ENCODE data around the gene TANK. TPM values are rescaled to one million over a fixed set of nuclear protein-coding genes. Genes with fewer than 3 reads are reported as not detected.

TANK gene, protein sequence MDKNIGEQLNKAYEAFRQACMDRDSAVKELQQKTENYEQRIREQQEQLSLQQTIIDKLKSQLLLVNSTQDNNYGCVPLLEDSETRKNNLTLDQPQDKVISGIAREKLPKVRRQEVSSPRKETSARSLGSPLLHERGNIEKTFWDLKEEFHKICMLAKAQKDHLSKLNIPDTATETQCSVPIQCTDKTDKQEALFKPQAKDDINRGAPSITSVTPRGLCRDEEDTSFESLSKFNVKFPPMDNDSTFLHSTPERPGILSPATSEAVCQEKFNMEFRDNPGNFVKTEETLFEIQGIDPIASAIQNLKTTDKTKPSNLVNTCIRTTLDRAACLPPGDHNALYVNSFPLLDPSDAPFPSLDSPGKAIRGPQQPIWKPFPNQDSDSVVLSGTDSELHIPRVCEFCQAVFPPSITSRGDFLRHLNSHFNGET
- total RNA-seq (2022; extraction: Qiagen RNA extraction) = 24.9 to 39.2 TPM (median 32.0 TPM) in 5 replicates

DNA sequence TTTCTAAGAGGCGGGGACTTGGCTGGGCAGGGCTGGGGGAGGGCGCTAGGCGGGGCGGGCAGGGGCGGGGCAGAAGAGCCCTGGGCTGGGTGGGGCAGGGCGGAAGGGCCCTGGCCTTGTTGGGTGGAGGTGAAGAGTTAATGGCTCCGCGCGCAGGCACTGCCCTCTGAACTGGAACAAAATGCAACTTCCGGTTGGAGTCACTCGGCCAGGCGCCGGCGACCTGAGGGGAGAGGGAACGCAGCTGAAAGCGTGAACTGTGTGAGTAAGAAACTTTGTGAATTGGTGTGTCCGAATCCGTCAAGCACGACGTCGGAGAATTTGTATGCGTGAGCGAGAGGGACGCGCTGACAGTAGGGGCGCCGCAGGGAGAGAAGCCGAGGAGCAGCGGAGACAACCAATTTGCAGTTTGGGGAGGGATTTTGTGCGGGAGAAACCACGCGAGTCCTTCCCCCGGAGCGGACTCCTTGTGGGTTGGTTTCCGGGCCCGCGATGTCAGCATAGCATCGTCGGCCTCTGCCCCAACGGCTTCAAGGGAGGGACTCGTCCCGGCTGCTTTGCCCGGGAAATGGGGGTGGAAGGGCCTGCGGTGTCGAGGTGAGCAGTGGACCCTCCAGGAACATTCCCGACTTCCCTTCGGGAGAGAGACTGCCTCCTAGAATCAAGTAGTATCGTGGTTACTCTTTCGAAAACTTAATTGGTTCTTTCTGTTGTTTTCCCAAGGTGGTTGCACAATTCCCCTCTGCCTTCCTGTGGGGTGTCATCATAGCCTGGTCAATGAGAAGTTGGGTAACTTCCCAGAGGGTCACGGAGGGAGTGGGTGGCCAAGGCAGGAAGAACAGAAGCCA, at the start of gene TANK:
TSS of gene TANK (plus strand) at position 203 of the 848 bp plus-strand sequence. CDS start 19,235 bp downstream, outside the sequence.

Other genes starting within 250 kb of the TANK start
- 93.6 to 120 TPM (median 101 TPM) in 5 replicates for gene PSMD14, start 148.0 kb downstream of the TANK start, total RNA-seq (2022; extraction: Qiagen RNA extraction)

Measured in A549 treated with dexamethasone at 1 μM for 4 hours (cell line).